HUES48 (cell line): Measurements from ENCODE around the gene MYO1A.
"Not testable (repeated sequence)": the region's sequence is repeated elsewhere in the genome, so short reads cannot be mapped to it uniquely, and the experiment has no call there.

Experiments used
- H3K27ac ChIP-seq: one replicate; pipeline ENCODE4 v1.7.0; 2013; ENCODE audit warnings: low read depth, low read length, inconsistent platforms
- H3K27me3 ChIP-seq: 2 replicates; pipeline ENCODE4 v1.6.1; 2013; ENCODE audit warnings: mild to moderate bottlenecking, low read length; ENCODE audit not compliant: control insufficient read depth, insufficient read depth
- H3K36me3 ChIP-seq: 2 replicates; pipeline ENCODE4 v1.6.1; 2013; ENCODE audit warnings: low read length; ENCODE audit not compliant: control insufficient read depth, insufficient read depth
- H3K4me1 ChIP-seq: 2 replicates; pipeline ENCODE4 v1.6.1; 2013; ENCODE audit warnings: mild to moderate bottlenecking, low read length; ENCODE audit not compliant: control insufficient read depth, insufficient read depth
- H3K4me3 ChIP-seq: 2 replicates; pipeline ENCODE4 v1.5.1; 2013; ENCODE audit warnings: mild to moderate bottlenecking, low read depth, low read length
- H3K9ac ChIP-seq: 2 replicates; pipeline ENCODE4 v1.6.1; 2013; ENCODE audit warnings: mild to moderate bottlenecking, low read depth, low read length, moderate library complexity
- H3K9me3 ChIP-seq: 2 replicates; pipeline ENCODE4 v1.6.1; 2013; ENCODE audit warnings: low read length; ENCODE audit not compliant: control insufficient read depth, insufficient read depth

The MYO1A gene

DNA sequence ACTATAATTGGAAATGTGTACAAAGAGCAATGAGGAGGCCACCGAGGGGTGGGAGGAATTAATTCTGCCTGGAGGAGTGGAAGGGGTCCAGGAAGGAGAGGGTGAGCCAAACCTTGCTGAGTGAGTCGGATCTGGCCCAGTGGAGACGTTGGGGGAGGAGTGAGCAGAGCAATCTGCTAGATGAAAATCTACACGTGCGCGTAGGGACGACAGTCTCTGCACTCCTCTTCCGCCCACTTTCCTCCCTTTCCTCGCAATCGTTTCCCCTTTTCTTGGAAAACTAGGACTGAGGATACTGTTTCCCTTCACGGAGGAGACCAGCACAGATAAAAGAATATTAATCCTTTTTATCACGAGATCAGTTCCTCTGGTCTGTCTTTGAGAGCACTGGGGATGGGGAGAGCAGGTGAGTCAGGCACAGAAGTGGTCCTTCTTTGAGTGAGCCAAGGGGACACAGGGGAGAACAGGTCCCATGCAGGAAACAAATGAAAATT is 36.1 kb upstream of the MYO1A start:
- peak overlapping the region; percentile 26; the same call in 1 of the 2 replicates for H3K9ac ChIP-seq
- H3K4me1 ChIP-seq: peaks cover 9% of the 10 kb centered on the region
- H3K9me3 ChIP-seq: no peaks in the 10 kb centered on the region
- H3K4me3 ChIP-seq: peak overlapping the region; percentile 76
- no peaks in the 10 kb centered on the region for H3K36me3 ChIP-seq
- no peaks in the 10 kb centered on the region for H3K27me3 ChIP-seq
- H3K27ac ChIP-seq: peak overlapping the region; percentile 99

DNA sequence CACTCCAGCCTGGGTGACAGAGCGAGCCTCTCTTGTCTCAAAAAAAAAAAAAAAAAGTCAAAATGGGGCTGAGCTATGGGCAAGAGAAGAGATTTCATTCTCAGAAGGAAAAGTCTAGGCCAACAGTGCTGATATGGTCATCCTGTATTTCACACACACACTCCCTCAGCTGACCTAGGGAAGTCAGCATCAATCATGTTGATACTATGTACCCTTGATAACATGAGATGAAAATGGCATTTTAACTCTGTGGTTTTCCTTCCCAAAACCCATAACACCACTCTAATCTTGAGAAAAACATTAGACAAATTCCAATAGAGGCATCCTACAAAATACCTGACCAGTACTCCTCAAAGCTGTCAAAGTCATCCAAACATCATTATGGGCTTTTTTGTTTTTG is 30.9 kb upstream of the MYO1A start:
- Histone ChIP-seq H3K4me3 (no peak overlapping the region), H3K9ac (no peak overlapping the region), H3K27ac (no peak overlapping the region), H3K27me3 (no peaks in the 10 kb centered on the region), H3K4me1 (peaks cover 10% of the 10 kb centered on the region), H3K36me3 (peaks cover 4% of the 10 kb centered on the region), H3K9me3 (no peaks in the 10 kb centered on the region)

- peaks cover 5% of the 10 kb centered on the region for H3K36me3 ChIP-seq
Observed at GRCh38 chr12:57079821-57080220, 29.9 kb upstream of the MYO1A start.

GRCh38 chr12:57078519-57079404 is 28.8 kb upstream of the MYO1A start, which contains the start of gene NEMP1:
TSS of gene NEMP1 (minus strand) at chr12:57078791. CDS start at chr12:57078745, 46 bp downstream.
- Histone ChIP-seq H3K4me3 (peak within 1 kb of the TSS; percentile 96), H3K36me3 (peaks cover 7% of the 10 kb centered on the region), H3K27ac (peak within 1 kb of the TSS; percentile 92)

More at GRCh38 chr12:57079821-57080220, 29.9 kb upstream of the MYO1A start:
- Histone ChIP-seq H3K27ac (peak overlapping the region; percentile 80), H3K9me3 (no peaks in the 10 kb centered on the region), H3K4me1 (peaks cover 6% of the 10 kb centered on the region; the same call in 1 of the 2 replicates), H3K4me3 (no peak overlapping the region), H3K9ac (no peak overlapping the region), H3K27me3 (no peaks in the 10 kb centered on the region)

GRCh38 chr12:57073566-57074450 is 23.9 kb upstream of the MYO1A start:
- H3K9ac ChIP-seq: not testable (repeated sequence)
- peaks cover 46% of the 10 kb centered on the region for H3K36me3 ChIP-seq

More at GRCh38 chr12:57078519-57079404, 28.8 kb upstream of the MYO1A start, which contains the start of gene NEMP1:
- Histone ChIP-seq H3K9me3 (no peaks in the 10 kb centered on the region), H3K27me3 (no peaks in the 10 kb centered on the region), H3K9ac (peak within 1 kb of the TSS; percentile 83), H3K4me1 (peaks cover 6% of the 10 kb centered on the region; the same call in 1 of the 2 replicates)

GRCh38 chr12:57072661-57073060 is 22.7 kb upstream of the MYO1A start:
- H3K9me3 ChIP-seq: no peaks in the 10 kb centered on the region
- H3K9ac ChIP-seq: no peak overlapping the region
- no peak overlapping the region for H3K4me3 ChIP-seq
- H3K4me1 ChIP-seq: no peaks in the 10 kb centered on the region
- peaks cover 56% of the 10 kb centered on the region for H3K36me3 ChIP-seq
- H3K27me3 ChIP-seq: no peaks in the 10 kb centered on the region
- no peak overlapping the region for H3K27ac ChIP-seq

More at GRCh38 chr12:57073566-57074450, 23.9 kb upstream of the MYO1A start:
- H3K27ac ChIP-seq, H3K27me3 ChIP-seq, H3K9me3 ChIP-seq, H3K4me3 ChIP-seq, H3K4me1 ChIP-seq: not testable (repeated sequence)

- Histone ChIP-seq H3K27ac (peak overlapping the region; percentile 40), H3K9ac (no peak overlapping the region), H3K36me3 (peaks cover 70% of the 10 kb centered on the region), H3K27me3 (no peaks in the 10 kb centered on the region), H3K9me3 (no peaks in the 10 kb centered on the region), H3K4me3 (no peak overlapping the region), H3K4me1 (no peaks in the 10 kb centered on the region)
Observed at GRCh38 chr12:57069523-57069922, 19.6 kb upstream of the MYO1A start.

DNA sequence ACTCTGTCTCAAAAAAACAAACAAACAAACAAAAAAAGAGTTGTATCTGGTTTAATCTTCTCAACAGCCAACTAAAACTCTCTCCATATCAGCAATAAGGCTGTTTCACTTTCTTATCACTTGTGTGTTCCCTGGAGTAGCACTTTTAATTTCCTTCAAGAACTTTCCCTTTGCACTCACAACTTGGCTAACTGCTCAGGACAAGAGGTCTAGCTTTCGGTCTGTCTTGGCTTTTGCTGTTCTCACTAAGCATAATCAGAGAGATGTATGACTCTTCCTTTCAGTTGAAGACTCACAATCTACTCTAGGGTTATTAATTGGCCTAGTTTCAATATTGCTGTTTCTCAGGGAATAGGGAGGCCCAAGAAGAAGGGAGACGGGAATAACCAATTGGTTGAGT is 16.3 kb upstream of the MYO1A start:
- peaks cover 81% of the 10 kb centered on the region for H3K36me3 ChIP-seq
- H3K9ac ChIP-seq: no peak overlapping the region
- no peak overlapping the region for H3K27ac ChIP-seq
- no peaks in the 10 kb centered on the region for H3K27me3 ChIP-seq
- H3K4me3 ChIP-seq: no peak overlapping the region
- no peaks in the 10 kb centered on the region for H3K4me1 ChIP-seq
- no peaks in the 10 kb centered on the region for H3K9me3 ChIP-seq

GRCh38 chr12:57063991-57064685 is 14.2 kb upstream of the MYO1A start:
- Histone ChIP-seq H3K9me3 (no peaks in the 10 kb centered on the region), H3K27ac (no peak overlapping the region), H3K4me1 (no peaks in the 10 kb centered on the region), H3K9ac (no peak overlapping the region), H3K36me3 (peaks cover 83% of the 10 kb centered on the region), H3K27me3 (no peaks in the 10 kb centered on the region), H3K4me3 (no peak overlapping the region)

DNA sequence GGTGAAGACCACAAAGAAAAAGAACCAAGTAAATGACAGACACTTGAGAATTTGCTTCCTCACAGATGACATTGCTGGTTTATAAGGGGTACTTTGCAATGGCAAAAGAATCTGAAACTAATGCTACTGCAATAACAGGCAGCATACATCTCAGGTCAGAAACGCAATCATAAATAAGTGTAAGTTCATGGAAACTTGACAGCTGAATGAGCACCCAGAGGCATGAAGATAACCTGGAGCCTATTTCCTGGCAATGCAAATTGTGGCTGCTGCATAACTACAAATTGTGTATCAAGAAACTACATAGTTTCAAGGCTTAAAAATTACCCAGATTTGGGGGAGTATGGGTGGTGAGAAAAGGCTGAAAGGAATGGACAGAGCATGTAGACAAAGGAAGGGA is 8.5 kb upstream of the MYO1A start:
- Histone ChIP-seq H3K9ac (no peak overlapping the region), H3K36me3 (peaks cover 76% of the 10 kb centered on the region)

More for the DNA sequence above, 8.5 kb upstream of the MYO1A start:
- H3K4me1 ChIP-seq: no peaks in the 10 kb centered on the region
- H3K9me3 ChIP-seq: no peaks in the 10 kb centered on the region
- H3K27me3 ChIP-seq: no peaks in the 10 kb centered on the region
- no peak overlapping the region for H3K27ac ChIP-seq
- no peak overlapping the region for H3K4me3 ChIP-seq
